H1 (cell line): ENCODE measurements around the gene CACNA1D. TPM values are rescaled to one million over a fixed set of nuclear protein-coding genes. Genes with fewer than 3 reads are reported as not detected.

Experiments used
- CTCF ChIA-PET: fragments of 300-600 bp; sonication (Branson Sonifier 250); formaldehyde crosslinking; loops from one replicate; lab custom pipeline; 2021; ENCODE audit not compliant: partially characterized antibody; lab: Charles Lee
- POLR2A ChIA-PET: fragments of 300-600 bp; sonication (Branson Sonifier 250); formaldehyde crosslinking; loops from one replicate; lab custom pipeline; 2021; ENCODE audit warnings: inconsistent platforms; ENCODE audit not compliant: partially characterized antibody; lab: Charles Lee
- DNase-seq, 2 experiments: peaks; one replicate each; pipeline versions ENCODE4 v3.0.0 to v3.0.0-alpha.2; 2010 to 2022; ENCODE audit warnings: low spot score in 2 of 2, low read depth in 1 of 2, mixed read lengths in 1 of 2
- FAIRE-seq: peaks from 2 replicates; lab custom pipeline; 2011; peaks lifted over from hg19 to GRCh38; lab: Jason Lieb, UNC
- H2AFZ ChIP-seq: 2 replicates; pipeline ENCODE4 v1.8.1; 2012; ENCODE audit warnings: low read length, inconsistent platforms
- H2AK5ac ChIP-seq: 2 replicates; pipeline ENCODE4 v1.6.1; 2013; ENCODE audit warnings: low read depth, low read length
- H2BK120ac ChIP-seq: replicated peaks from 2 replicates; pipeline ENCODE3; 2013; ENCODE audit warnings: low read depth, low read length, inconsistent platforms
- H2BK12ac ChIP-seq: 2 replicates; pipeline ENCODE4 v1.6.1; 2013; ENCODE audit warnings: low read depth, low read length
- H2BK15ac ChIP-seq: 2 replicates; pipeline ENCODE4 v1.6.1; 2013; ENCODE audit warnings: low read length
- H2BK20ac ChIP-seq: 2 replicates; pipeline ENCODE4 v1.6.1; 2013; ENCODE audit warnings: low read length
- H2BK5ac ChIP-seq: 2 replicates; pipeline ENCODE4 v1.6.1; 2013; ENCODE audit warnings: low read depth, low read length
- H3K14ac ChIP-seq: 2 replicates; pipeline ENCODE4 v1.6.1; 2013; ENCODE audit warnings: inconsistent platforms; ENCODE audit not compliant: insufficient read length
- H3K18ac ChIP-seq: 2 replicates; pipeline ENCODE4 v1.6.1; 2013; ENCODE audit warnings: low read length; ENCODE audit errors: extremely low read depth
- H3K23ac ChIP-seq: 2 replicates; pipeline ENCODE4 v1.6.1; 2013; ENCODE audit warnings: inconsistent platforms; ENCODE audit not compliant: insufficient read length
- H3K23me2 ChIP-seq: 2 replicates; pipeline ENCODE4 v1.6.1; 2013; ENCODE audit warnings: low read depth, low read length
- H3K27ac ChIP-seq: 2 replicates; pipeline ENCODE4 v1.6.1; 2011; ENCODE audit warnings: low read depth, low read length, inconsistent platforms
- H3K27me3 ChIP-seq, 4 experiments: replicated peaks in 1 of 4; 1 replicate in 1 of 4; 2 replicates in 3 of 4; pipeline versions ENCODE4 v1.6.1 to v1.8.1; 2011 to 2013; ENCODE audit warnings: low read length in 3 of 4, mild to moderate bottlenecking in 3 of 4, inconsistent platforms in 2 of 4, mixed read lengths in 2 of 4, moderate library complexity in 1 of 4; ENCODE audit not compliant: control insufficient read depth in 3 of 4, insufficient read depth in 3 of 4; ENCODE audit errors: extremely low read depth in 1 of 4
- H3K36me3 ChIP-seq, 4 experiments: 2 replicates each; pipeline versions ENCODE4 v1.6.1 to v1.8.1; 2011 to 2013; ENCODE audit warnings: mild to moderate bottlenecking in 4 of 4, low read length in 3 of 4, moderate library complexity in 2 of 4, control low read depth in 1 of 4, inconsistent platforms in 1 of 4; ENCODE audit not compliant: insufficient read depth in 4 of 4, control insufficient read depth in 2 of 4
- H3K4ac ChIP-seq: replicated peaks from 2 replicates; pipeline ENCODE3; 2013; ENCODE audit warnings: low read length, low read depth, mixed read lengths, inconsistent platforms; ENCODE audit not compliant: insufficient read length
- H3K4me1 ChIP-seq, 4 experiments: replicated peaks in 1 of 4; 1 replicate in 1 of 4; 2 replicates in 3 of 4; pipeline versions ENCODE4 v1.6.1 to v1.8.1; 2011 to 2013; ENCODE audit warnings: low read length in 3 of 4, inconsistent platforms in 2 of 4, mixed read lengths in 1 of 4; ENCODE audit not compliant: insufficient read depth in 4 of 4, control insufficient read depth in 3 of 4
- H3K4me2 ChIP-seq, 2 experiments: 2 replicates each; pipeline versions ENCODE4 v1.6.1 to v1.8.1; 2011 to 2013; ENCODE audit warnings: low read depth in 2 of 2, low read length in 2 of 2, control low read depth in 1 of 2, inconsistent platforms in 1 of 2, mild to moderate bottlenecking in 1 of 2; ENCODE audit not compliant: insufficient read depth in 1 of 2
- H3K4me3 ChIP-seq, 4 experiments: fragments of 200-600, 300-600 bp in 1 of 4; sonication (generic), shearing (Covaris generic), sonication (Bioruptor Twin) in 1 of 4; 2 replicates each; pipeline versions ENCODE4 v1.5.1 to v1.8.1; 2011 to 2016; ENCODE audit warnings: low read length in 4 of 4, low read depth in 3 of 4, control low read depth in 2 of 4, inconsistent platforms in 2 of 4, mild to moderate bottlenecking in 2 of 4, mixed read lengths in 1 of 4, moderate library complexity in 1 of 4; ENCODE audit not compliant: insufficient read depth in 2 of 4; ENCODE audit errors: extremely low read depth in 1 of 4
- H3K56ac ChIP-seq: replicated peaks from 2 replicates; pipeline ENCODE3; 2013; ENCODE audit warnings: low read depth, mild to moderate bottlenecking, mixed read lengths, low read length, inconsistent platforms; ENCODE audit not compliant: insufficient read length
- H3K79me1 ChIP-seq: 2 replicates; pipeline ENCODE4 v1.6.1; 2013; ENCODE audit warnings: low read depth, low read length, control low read depth
- H3K79me2 ChIP-seq, 2 experiments: 2 replicates each; pipeline versions ENCODE4 v1.6.1 to v1.8.1; 2012 to 2013; ENCODE audit warnings: low read length in 2 of 2, mild to moderate bottlenecking in 2 of 2, inconsistent platforms in 1 of 2; ENCODE audit not compliant: insufficient read depth in 2 of 2, control insufficient read depth in 1 of 2
- H3K9ac ChIP-seq, 4 experiments: replicated peaks in 1 of 4; 1 replicate in 1 of 4; 2 replicates in 3 of 4; pipeline versions ENCODE4 v1.6.1 to v1.8.1; 2011 to 2013; ENCODE audit warnings: low read depth in 3 of 4, low read length in 3 of 4, control low read depth in 2 of 4, mild to moderate bottlenecking in 2 of 4, moderate library complexity in 2 of 4, inconsistent platforms in 1 of 4; ENCODE audit errors: extremely low read depth in 1 of 4
- H3K9me3 ChIP-seq, 2 experiments: 2 replicates each; pipeline versions ENCODE4 v1.6.1 to v1.8.1; 2012 to 2013; ENCODE audit warnings: mild to moderate bottlenecking in 2 of 2, moderate library complexity in 2 of 2, control low read depth in 1 of 2, inconsistent platforms in 1 of 2, low read depth in 1 of 2, low read length in 1 of 2, mixed read lengths in 1 of 2; ENCODE audit not compliant: insufficient read depth in 2 of 2
- H4K20me1 ChIP-seq, 2 experiments: replicated peaks in 1 of 2; 2 replicates each; pipeline versions ENCODE3 to v1.8.1; 2011 to 2013; ENCODE audit warnings: inconsistent platforms in 2 of 2, low read length in 2 of 2, mild to moderate bottlenecking in 1 of 2; ENCODE audit not compliant: insufficient read depth in 2 of 2, control insufficient read depth in 1 of 2
- H4K5ac ChIP-seq: 2 replicates; pipeline ENCODE4 v1.6.1; 2013; ENCODE audit warnings: low read length, low read depth, mixed read lengths, inconsistent platforms; ENCODE audit not compliant: insufficient read length
- H4K8ac ChIP-seq: 2 replicates; pipeline ENCODE4 v1.8.0; 2013; ENCODE audit warnings: mild to moderate bottlenecking, moderate library complexity, low read length, inconsistent platforms; ENCODE audit not compliant: insufficient read depth; ENCODE audit errors: extremely low read depth
- H4K91ac ChIP-seq: replicated peaks from 2 replicates; pipeline ENCODE3; 2013; ENCODE audit warnings: low read length, mixed read lengths, inconsistent platforms; ENCODE audit not compliant: insufficient read length
- ASH2L ChIP-seq: fragments of 200-600, 300-600 bp; sonication (generic); IDR thresholded peaks from one replicate; pipeline ENCODE4 v1.7.1; 2017; ENCODE audit warnings: low read length
- BACH1 ChIP-seq: IDR thresholded peaks from 2 replicates; pipeline ENCODE4 v1.6.1; 2012; ENCODE audit warnings: low read length, improper control_type of control experiment
- EZH2 ChIP-seq: fragments of 200-600 bp; sonication (generic); IDR thresholded peaks from 2 replicates; pipeline ENCODE4 v1.7.1; 2012; ENCODE audit warnings: low read depth, mild to moderate bottlenecking, moderate library complexity, low read length, inconsistent platforms; ENCODE audit not compliant: severe bottlenecking
- WGBS, 2 experiments: shearing (Covaris generic) in 1 of 2; methylation state at CpG; one replicate each; pipeline versions ENCODE4 v1.1.6 to v1.1.7; 2013 to 2015; ENCODE audit warnings: low lambda C conversion rate in 2 of 2, mixed read lengths in 2 of 2, inconsistent platforms in 1 of 2, low coverage in 1 of 2, missing lambda C conversion rate in 1 of 2; ENCODE audit not compliant: insufficient replicate concordance in 2 of 2, insufficient coverage in 1 of 2, insufficient read length in 1 of 2; ENCODE audit errors: extremely low coverage in 1 of 2, missing lambda C conversion rate in 1 of 2; 5-methylcytosine and 5-hydroxymethylcytosine counted together
- polyA plus RNA-seq, 7 experiments: library from polyadenylated mRNA; depleted of rRNA in 3 of 7; stranded (reverse) in 5 of 7; unstranded in 2 of 7; fragments of >200 nt in 5 of 7; fragments of 200-250 nt in 2 of 7; gene quantifications; 1 replicate in 5 of 7; 2 replicates in 1 of 7; 4 replicates in 1 of 7; pipeline versions ENCODE4 v1.2.1 to v1.2.3, GENCODE V29; 2011 to 2013; ENCODE audit warnings: missing spikeins in 2 of 7, mixed read lengths in 2 of 7
- total RNA-seq: library from RNA; stranded (reverse); fragmentation: NEBNext Ultra II Directional; extraction: Animal tissue kit (Norgen Biotek cat#: 25700); gene quantifications from 2 replicates; pipeline ENCODE4 v1.2.1, GENCODE V29; 2021

Gene CACNA1D
- total and polyA plus RNA-seq, 2 of the 8 experiments (the other 6 are each of a cell fraction or from before 2014, with no cell fraction given), result 2.0 to 2.9 TPM

DNA sequence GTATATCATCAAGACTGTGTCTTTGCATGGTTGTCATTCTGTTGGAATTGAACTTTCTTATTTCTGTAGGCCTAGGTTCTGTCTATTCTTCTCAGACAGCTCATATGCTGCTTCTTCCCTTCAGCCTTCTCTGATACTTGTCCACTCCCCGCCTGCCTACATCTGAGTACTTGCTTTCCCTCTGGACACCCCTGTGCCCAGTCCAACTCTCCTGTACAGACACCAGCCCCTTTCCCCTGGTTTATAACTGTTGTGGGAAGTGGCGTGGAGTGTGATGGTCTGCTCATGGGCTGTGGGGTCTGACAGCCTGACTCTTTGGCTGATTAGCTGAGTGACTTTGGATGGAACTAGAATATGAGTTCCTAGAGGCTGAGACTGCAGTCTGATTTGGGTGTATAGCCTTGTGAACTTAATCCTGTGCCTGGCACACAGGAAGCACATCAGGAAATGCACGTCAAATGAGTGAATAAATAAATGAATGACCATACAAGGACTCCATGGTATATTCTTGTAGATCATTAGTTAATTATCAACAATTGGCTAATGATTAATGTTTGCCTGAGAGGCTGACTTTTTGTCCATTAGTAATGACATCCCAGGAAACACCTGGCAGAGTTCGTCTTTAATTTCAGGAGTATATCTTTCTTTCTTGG is 11.8 kb downstream of the CACNA1D start:
- Histone ChIP-seq H2AK5ac (no peak overlapping the region), H2BK20ac (no peak overlapping the region), H3K56ac (no peak overlapping the region), H3K36me3 (no peaks in the 10 kb centered on the region), H3K79me2 (no peaks in the 10 kb centered on the region), H3K27me3 (no peaks in the 10 kb centered on the region; a peak in 1 of 7 replicates), H3K9ac (no peak overlapping the region), H3K23ac (no peak overlapping the region), H2BK15ac (no peak overlapping the region), H3K23me2 (no peaks in the 10 kb centered on the region; the same call in 1 of the 2 replicates), H3K9me3 (no peaks in the 10 kb centered on the region), H4K20me1 (no peaks in the 10 kb centered on the region), H2BK12ac (no peak overlapping the region), H3K4me3 (no peak overlapping the region), H4K5ac (no peak overlapping the region), H3K27ac (no peak overlapping the region), H3K4me2 (no peak overlapping the region), H3K18ac (no peak overlapping the region), H3K4ac (no peak overlapping the region), H2BK120ac (no peak overlapping the region), H2BK5ac (no peak overlapping the region), H3K79me1 (no peaks in the 10 kb centered on the region), H4K8ac (no peak overlapping the region), H3K14ac (no peak overlapping the region), H3K4me1 (peaks cover 0 to 1% (median 0%) of the 10 kb centered on the region in 4 experiments; a peak in 2 of 7 replicates), H4K91ac (no peak overlapping the region), H2AFZ (no peak overlapping the region)
- no peak for FAIRE-seq
- CTCF ChIA-PET, result interaction anchor here (1.7 kb wide), 1 partner anchor 13 kb away, joined by 3 read pairs; no protein-coding TSS in a partner anchor
- POLR2A ChIA-PET, result no interaction called here
- WGBS, 2 experiments, result 81% methylated on average over 4 of the region's 4 CpGs; no CpG with 5 or more reads in 1 of the 2 experiments
- DNase-seq, result no peak
- TF ChIP-seq EZH2, result no peak
- no peak for TF ChIP-seq BACH1
- TF ChIP-seq ASH2L, result no peak
